ENCODE data around the gene OLIG2.

GRCh38 chr21:33042812-33043211 lies 17.1 kb downstream of the OLIG2 start:
- TF ChIP-seq CTCF (IDR thresholded peaks at IDR 0.05) (no peak), CREB1 (CRISPR knock-in tag; IDR thresholded peaks at IDR 0.05) (no peak), JUN (CRISPR knock-in tag; IDR thresholded peaks at IDR 0.05) (no peak), NR1H2 (CRISPR knock-in tag; IDR thresholded peaks at IDR 0.05) (no peak), TP53 (CRISPR knock-in tag; IDR thresholded peaks at IDR 0.05) (no peak), ZNF263 (CRISPR knock-in tag; IDR thresholded peaks at IDR 0.05; ENCODE audit: low read depth) (no peak), GTF2I (CRISPR knock-in tag; conservative IDR thresholded peaks at IDR 0.05) (no peak), PREB (CRISPR knock-in tag; IDR thresholded peaks at IDR 0.05; ENCODE audit: borderline replicate concordance) (no peak), USF2 (CRISPR knock-in tag; IDR thresholded peaks at IDR 0.05) (no peak)
